Measurements from ENCODE around the gene LRRC2.
"Not testable (repeated sequence)": the region's sequence is repeated elsewhere in the genome, so short reads cannot be mapped to it uniquely, and the experiment has no call there.

The LRRC2 gene

GRCh38 chr3:46496746-46497555 lies 69.2 kb downstream of the LRRC2 start:
- Histone ChIP-seq H3K27me3 (ENCODE audit: control insufficient read depth, insufficient read depth, low read length) (no peaks in the 10 kb centered on the region), H3K27ac (ENCODE audit: low read depth, low read length) (no peak overlapping the region), H3K4me1 (ENCODE audit: control insufficient read depth, insufficient read depth, low read length) (peaks cover 14% of the 10 kb centered on the region), H3K36me3 (ENCODE audit: control insufficient read depth, insufficient read depth, low read length) (no peaks in the 10 kb centered on the region), H3K4me3 (ENCODE audit: low read depth, low read length) (no peak overlapping the region), H3K9me3 (ENCODE audit: control insufficient read depth, insufficient read depth, low read depth, low read length) (peaks cover 5% of the 10 kb centered on the region), H3K9ac (ENCODE audit: low read length) (no peak overlapping the region)

DNA sequence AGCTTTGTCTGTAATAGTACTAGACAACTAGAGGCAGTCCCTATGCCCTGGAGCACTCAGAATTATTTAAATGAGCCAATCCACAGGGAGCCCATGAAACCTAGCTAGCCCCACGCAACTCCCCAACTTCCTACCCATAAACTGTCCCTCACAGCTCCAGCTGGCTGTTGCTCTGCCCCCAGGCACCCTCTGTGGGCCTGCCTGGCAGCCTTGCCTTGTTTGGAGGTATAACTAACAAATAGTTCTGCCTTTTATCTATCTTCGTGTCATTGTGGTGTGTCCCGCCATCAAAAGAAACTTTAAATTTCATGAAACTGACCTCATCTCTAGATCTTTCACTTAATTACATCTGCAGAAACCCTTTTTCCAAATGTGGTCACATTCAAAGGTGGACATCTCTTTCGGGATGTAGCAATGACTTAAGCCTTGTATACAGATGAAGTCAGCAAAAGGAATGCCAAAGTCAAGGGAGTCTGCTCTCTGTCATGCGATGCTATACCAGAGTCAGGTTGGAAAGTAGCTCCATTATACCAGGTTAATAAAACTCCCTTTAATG lies 70.1 kb downstream of the LRRC2 start:
- Histone ChIP-seq H3K9me3 (ENCODE audit: control insufficient read depth, insufficient read depth, low read depth, low read length) (peaks cover 5% of the 10 kb centered on the region), H3K9ac (ENCODE audit: low read length) (no peak overlapping the region), H3K4me1 (ENCODE audit: control insufficient read depth, insufficient read depth, low read length) (peaks cover 14% of the 10 kb centered on the region), H3K4me3 (ENCODE audit: low read depth, low read length) (no peak overlapping the region), H3K36me3 (ENCODE audit: control insufficient read depth, insufficient read depth, low read length) (no peaks in the 10 kb centered on the region), H3K27me3 (ENCODE audit: control insufficient read depth, insufficient read depth, low read length) (no peaks in the 10 kb centered on the region), H3K27ac (ENCODE audit: low read depth, low read length) (no peak overlapping the region)

GRCh38 chr3:46494491-46494890 lies 71.6 kb downstream of the LRRC2 start:
- not testable (repeated sequence) for H3K9ac ChIP-seq (ENCODE audit: low read length); H3K36me3 ChIP-seq (ENCODE audit: control insufficient read depth, insufficient read depth, low read length); H3K27me3 ChIP-seq (ENCODE audit: control insufficient read depth, insufficient read depth, low read length); H3K27ac ChIP-seq (ENCODE audit: low read depth, low read length); H3K4me3 ChIP-seq (ENCODE audit: low read depth, low read length); H3K9me3 ChIP-seq (ENCODE audit: control insufficient read depth, insufficient read depth, low read depth, low read length)
- H3K4me1 ChIP-seq (ENCODE audit: control insufficient read depth, insufficient read depth, low read length): peaks cover 16% of the 10 kb centered on the region

GRCh38 chr3:46492890-46493547 lies 73.1 kb downstream of the LRRC2 start:
- H3K36me3 ChIP-seq (ENCODE audit: control insufficient read depth, insufficient read depth, low read length): no peaks in the 10 kb centered on the region
- H3K27me3 ChIP-seq (ENCODE audit: control insufficient read depth, insufficient read depth, low read length): 0 out of 2 replicates have a peak, but pooled peaks cover 4% of the 10 kb centered on the region
- no peak overlapping the region for H3K4me3 ChIP-seq (ENCODE audit: low read depth, low read length)
- peaks cover 5% of the 10 kb centered on the region for H3K9me3 ChIP-seq (ENCODE audit: control insufficient read depth, insufficient read depth, low read depth, low read length)
- H3K4me1 ChIP-seq (ENCODE audit: control insufficient read depth, insufficient read depth, low read length): peaks cover 23% of the 10 kb centered on the region
- H3K9ac ChIP-seq (ENCODE audit: low read length): no peak overlapping the region
- H3K27ac ChIP-seq (ENCODE audit: low read depth, low read length): no peak overlapping the region

DNA sequence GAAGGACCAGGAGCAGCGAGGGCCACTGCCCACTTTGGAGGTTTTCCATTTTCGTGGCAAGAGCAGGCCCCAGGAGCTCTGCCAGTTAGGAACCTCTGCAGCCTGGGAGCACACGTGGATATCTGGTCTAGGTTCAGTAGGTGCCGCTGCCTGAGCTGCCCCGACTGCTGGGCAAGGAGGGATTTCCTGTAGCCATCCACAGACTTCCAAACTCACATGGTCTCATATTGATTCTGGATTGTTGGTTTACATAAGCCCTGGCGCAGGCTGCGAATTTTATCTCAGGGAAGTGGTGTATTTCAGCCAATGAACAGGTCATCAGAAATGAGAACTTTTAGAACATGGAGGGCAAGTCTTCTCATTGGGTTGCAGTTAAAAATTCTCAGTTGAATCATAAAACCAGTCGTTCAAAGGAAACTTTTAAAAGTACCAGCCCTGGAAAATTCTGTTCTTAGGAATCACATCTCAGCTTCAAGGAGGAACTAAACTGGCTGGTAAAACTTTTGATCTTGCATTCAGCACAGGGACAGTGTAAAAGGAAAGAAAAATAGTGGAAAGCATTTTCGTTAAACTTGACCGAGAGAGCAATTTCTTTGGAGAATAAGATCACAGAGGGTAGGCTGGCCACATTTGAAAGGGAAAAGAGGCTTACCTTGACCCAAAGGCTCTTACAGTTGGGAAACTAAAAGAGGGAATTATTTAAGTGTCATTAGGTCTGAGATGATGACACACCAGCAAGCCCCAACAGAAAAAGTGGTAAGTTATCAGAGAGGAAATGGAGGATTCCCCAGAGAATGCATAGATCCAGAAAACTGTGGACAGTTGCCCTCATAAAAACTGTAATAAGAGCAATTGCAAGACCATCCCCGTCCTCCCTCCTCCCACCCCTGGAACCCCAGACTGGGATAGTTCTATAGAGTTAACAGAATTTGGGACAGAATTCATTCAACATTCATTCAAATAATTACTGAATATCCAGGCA lies 74.7 kb downstream of the LRRC2 start:
- H3K9ac ChIP-seq (ENCODE audit: low read length): no peak overlapping the region
- H3K36me3 ChIP-seq (ENCODE audit: control insufficient read depth, insufficient read depth, low read length): no peaks in the 10 kb centered on the region

DNA sequence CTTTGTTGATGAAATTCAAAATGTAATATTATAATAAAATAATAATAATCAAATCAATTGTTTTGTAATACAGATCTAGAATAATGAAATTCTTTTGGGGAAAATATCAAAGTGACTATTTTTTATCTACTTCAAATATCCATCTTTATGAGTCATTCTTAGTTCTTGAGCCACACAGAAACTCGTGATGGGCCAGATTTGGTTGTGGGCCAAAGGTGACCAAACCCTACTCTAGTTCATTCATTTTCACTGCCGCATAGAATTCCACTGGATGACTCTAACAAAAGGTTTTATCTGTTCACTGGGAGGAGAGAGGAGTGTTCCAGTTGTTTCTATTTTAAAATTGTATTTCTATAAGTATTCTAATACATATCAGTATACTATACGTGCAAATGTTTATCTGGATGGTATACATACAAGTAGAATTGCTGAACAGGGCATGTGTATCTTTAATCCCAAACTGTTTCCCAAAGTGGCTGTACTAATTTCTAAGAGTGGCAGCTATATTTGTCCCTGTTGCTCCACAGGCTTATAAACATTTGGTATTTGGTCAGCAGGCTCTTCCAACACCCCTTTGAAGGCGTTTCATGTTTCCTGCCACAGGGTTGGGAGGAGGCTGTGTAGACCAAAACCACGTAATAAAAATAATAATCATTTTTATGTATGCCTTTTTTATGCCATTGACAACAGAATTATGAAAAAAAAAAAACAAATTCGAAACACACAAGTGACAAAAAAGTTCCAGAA lies 75.6 kb downstream of the LRRC2 start:
- peaks cover 9% of the 10 kb centered on the region for H3K4me1 ChIP-seq (ENCODE audit: control insufficient read depth, insufficient read depth, low read length)
- no peak overlapping the region for H3K4me3 ChIP-seq (ENCODE audit: low read depth, low read length)
- no peaks in the 10 kb centered on the region for H3K36me3 ChIP-seq (ENCODE audit: control insufficient read depth, insufficient read depth, low read length)
- H3K27me3 ChIP-seq (ENCODE audit: control insufficient read depth, insufficient read depth, low read length): 0 out of 2 replicates have a peak, but pooled peaks cover 4% of the 10 kb centered on the region
- peaks cover 5% of the 10 kb centered on the region for H3K9me3 ChIP-seq (ENCODE audit: control insufficient read depth, insufficient read depth, low read depth, low read length)
- no peak overlapping the region for H3K27ac ChIP-seq (ENCODE audit: low read depth, low read length)
- no peak overlapping the region for H3K9ac ChIP-seq (ENCODE audit: low read length)

More for the DNA sequence above, 74.7 kb downstream of the LRRC2 start:
- H3K27me3 ChIP-seq (ENCODE audit: control insufficient read depth, insufficient read depth, low read length): 0 out of 2 replicates have a peak, but pooled peaks cover 4% of the 10 kb centered on the region
- H3K4me3 ChIP-seq (ENCODE audit: low read depth, low read length): no peak overlapping the region
- peaks cover 5% of the 10 kb centered on the region for H3K9me3 ChIP-seq (ENCODE audit: control insufficient read depth, insufficient read depth, low read depth, low read length)
- no peak overlapping the region for H3K27ac ChIP-seq (ENCODE audit: low read depth, low read length)
- peaks cover 17% of the 10 kb centered on the region for H3K4me1 ChIP-seq (ENCODE audit: control insufficient read depth, insufficient read depth, low read length)

GRCh38 chr3:46489875-46490274 lies 76.2 kb downstream of the LRRC2 start:
- Histone ChIP-seq H3K9ac (ENCODE audit: low read length) (no peak overlapping the region), H3K27me3 (ENCODE audit: control insufficient read depth, insufficient read depth, low read length) (0 out of 2 replicates have a peak, but pooled peaks cover 4% of the 10 kb centered on the region), H3K36me3 (ENCODE audit: control insufficient read depth, insufficient read depth, low read length) (no peaks in the 10 kb centered on the region), H3K4me3 (ENCODE audit: low read depth, low read length) (no peak overlapping the region), H3K9me3 (ENCODE audit: control insufficient read depth, insufficient read depth, low read depth, low read length) (peaks cover 5% of the 10 kb centered on the region), H3K4me1 (ENCODE audit: control insufficient read depth, insufficient read depth, low read length) (peaks cover 9% of the 10 kb centered on the region), H3K27ac (ENCODE audit: low read depth, low read length) (no peak overlapping the region)

DNA sequence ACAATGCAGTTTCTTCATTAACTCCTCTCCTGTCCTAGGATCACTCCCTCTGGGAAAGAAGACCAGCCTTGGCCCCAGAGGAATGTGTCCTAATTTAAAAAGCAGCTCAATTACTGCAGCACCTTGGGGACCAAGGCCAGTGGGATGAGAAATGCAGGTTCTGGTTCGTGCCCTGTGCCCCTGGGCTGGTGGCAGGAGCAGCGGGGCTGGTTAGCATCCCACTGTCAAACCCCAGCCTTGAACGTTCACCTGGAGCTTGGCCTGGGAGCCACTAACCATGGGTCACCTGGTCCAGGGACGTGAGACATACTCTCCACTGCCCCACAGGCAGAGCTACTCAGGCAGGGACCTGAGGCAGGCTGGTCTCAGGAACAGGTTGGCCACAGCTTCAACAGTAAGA lies 76.7 kb downstream of the LRRC2 start:
- Histone ChIP-seq H3K9ac (ENCODE audit: low read length) (no peak overlapping the region), H3K36me3 (ENCODE audit: control insufficient read depth, insufficient read depth, low read length) (no peaks in the 10 kb centered on the region), H3K27ac (ENCODE audit: low read depth, low read length) (no peak overlapping the region), H3K9me3 (ENCODE audit: control insufficient read depth, insufficient read depth, low read depth, low read length) (peaks cover 5% of the 10 kb centered on the region), H3K27me3 (ENCODE audit: control insufficient read depth, insufficient read depth, low read length) (0 out of 2 replicates have a peak, but pooled peaks cover 4% of the 10 kb centered on the region), H3K4me1 (ENCODE audit: control insufficient read depth, insufficient read depth, low read length) (peaks cover 9% of the 10 kb centered on the region), H3K4me3 (ENCODE audit: low read depth, low read length) (no peak overlapping the region)

GRCh38 chr3:46488735-46489361 lies 77.3 kb downstream of the LRRC2 start:
- Histone ChIP-seq H3K4me1 (ENCODE audit: control insufficient read depth, insufficient read depth, low read length) (peaks cover 9% of the 10 kb centered on the region), H3K27me3 (ENCODE audit: control insufficient read depth, insufficient read depth, low read length) (0 out of 2 replicates have a peak, but pooled peaks cover 4% of the 10 kb centered on the region), H3K9ac (ENCODE audit: low read length) (peak overlapping the region; percentile 1), H3K36me3 (ENCODE audit: control insufficient read depth, insufficient read depth, low read length) (no peaks in the 10 kb centered on the region), H3K4me3 (ENCODE audit: low read depth, low read length) (no peak overlapping the region), H3K27ac (ENCODE audit: low read depth, low read length) (no peak overlapping the region), H3K9me3 (ENCODE audit: control insufficient read depth, insufficient read depth, low read depth, low read length) (peaks cover 5% of the 10 kb centered on the region)
